Measurements from ENCODE around the gene P2RX4.

GRCh38 chr12:121217761-121218160 lies 7.8 kb downstream of the P2RX4 start:
- no peak for TF ChIP-seq CTCF (conservative IDR thresholded peaks at IDR 0.05 in 1 of 2, IDR thresholded peaks at IDR 0.05 in 1 of 2; ENCODE audit: extremely low read depth in 1 of 2, insufficient read depth in 1 of 2, low read depth in 1 of 2, low read length in 2 of 2)
- no peak for TF ChIP-seq EZH2 (IDR thresholded peaks at IDR 0.05; ENCODE audit: borderline replicate concordance, low read length)
